ENCODE results near the gene CNRIP1.

DNA sequence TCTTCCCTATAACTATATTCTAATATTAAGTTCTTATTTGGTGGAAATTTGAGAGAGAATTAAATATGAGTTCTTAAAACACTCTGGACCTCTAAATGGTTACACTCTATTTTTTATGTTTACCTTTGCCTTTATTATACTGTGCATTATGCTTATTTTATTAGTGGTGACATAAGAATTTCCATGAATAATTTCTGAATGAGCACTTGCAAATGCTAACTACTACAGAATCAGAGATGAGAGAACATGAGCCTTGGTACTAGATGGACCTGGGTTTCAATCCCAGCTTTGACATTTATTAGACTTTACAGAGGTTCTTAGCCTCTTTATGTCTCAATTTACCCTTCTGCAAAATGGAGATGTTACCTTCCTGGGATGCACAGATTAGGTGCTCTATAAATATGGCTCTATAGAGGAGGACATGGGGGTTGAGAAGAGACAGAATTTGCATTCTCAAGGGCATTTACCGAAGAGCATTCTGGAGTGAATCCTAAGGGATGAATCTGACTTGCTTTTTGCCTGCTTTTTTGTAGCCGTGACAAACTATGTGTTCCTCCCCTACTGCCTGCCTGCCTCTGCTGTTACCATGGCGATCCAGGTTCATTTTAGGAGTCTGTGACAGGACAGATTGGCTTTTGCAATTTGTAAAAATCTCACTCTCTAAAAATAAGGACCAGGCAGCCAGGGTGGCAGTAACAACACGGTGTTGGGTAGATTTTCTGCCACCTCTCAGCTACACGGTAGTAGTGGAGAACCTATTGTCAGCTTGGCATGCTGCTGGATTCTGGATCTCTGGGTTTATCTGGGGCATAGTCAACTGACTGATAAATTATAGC lies 20.7 kb upstream of the CNRIP1 start:
- TF ChIP-seq POLR2A (IDR thresholded peaks at IDR 0.05; ENCODE audit: low read depth) (no peak), POLR2AphosphoS5 (IDR thresholded peaks at IDR 0.05) (no peak), EP300 (IDR thresholded peaks at IDR 0.05) (no peak)
- TF ChIP-seq, protein P1, sequence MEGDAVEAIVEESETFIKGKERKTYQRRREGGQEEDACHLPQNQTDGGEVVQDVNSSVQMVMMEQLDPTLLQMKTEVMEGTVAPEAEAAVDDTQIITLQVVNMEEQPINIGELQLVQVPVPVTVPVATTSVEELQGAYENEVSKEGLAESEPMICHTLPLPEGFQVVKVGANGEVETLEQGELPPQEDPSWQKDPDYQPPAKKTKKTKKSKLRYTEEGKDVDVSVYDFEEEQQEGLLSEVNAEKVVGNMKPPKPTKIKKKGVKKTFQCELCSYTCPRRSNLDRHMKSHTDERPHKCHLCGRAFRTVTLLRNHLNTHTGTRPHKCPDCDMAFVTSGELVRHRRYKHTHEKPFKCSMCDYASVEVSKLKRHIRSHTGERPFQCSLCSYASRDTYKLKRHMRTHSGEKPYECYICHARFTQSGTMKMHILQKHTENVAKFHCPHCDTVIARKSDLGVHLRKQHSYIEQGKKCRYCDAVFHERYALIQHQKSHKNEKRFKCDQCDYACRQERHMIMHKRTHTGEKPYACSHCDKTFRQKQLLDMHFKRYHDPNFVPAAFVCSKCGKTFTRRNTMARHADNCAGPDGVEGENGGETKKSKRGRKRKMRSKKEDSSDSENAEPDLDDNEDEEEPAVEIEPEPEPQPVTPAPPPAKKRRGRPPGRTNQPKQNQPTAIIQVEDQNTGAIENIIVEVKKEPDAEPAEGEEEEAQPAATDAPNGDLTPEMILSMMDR (IDR thresholded peaks at IDR 0.05), result no peak
